ENCODE data around the gene PUS1.
"Not testable (repeated sequence)": the region's sequence is repeated elsewhere in the genome, so short reads cannot be mapped to it uniquely, and the experiment has no call there.

The PUS1 gene

DNA sequence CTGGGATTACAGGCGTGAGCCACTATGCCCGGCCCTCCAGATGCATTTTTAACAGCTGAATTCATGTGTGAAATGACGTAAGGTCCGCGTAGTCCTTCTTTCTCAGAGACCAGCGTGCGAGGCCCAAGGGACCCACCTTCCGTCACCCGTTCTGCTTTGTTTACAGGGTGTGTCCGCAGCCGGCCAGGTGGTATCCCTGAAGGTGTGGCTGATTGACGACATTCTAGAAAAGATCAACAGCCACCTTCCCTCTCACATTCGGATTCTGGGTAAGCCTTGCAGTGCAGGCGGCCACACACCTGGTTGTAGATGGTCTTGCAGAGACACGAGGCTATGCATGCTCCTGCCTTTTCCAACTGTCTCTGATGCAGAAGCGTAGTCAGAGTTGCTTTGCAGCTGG is 9.9 kb downstream of the PUS1 start:
- DNase-seq (ENCODE audit: low spot score) = no peak

- no peak for DNase-seq (ENCODE audit: low spot score)
Measured at GRCh38 chr12:131940141-131940547, 11.1 kb downstream of the PUS1 start.

- DNase-seq (ENCODE audit: low spot score) = no peak
Measured at GRCh38 chr12:131941116-131941986, 12.3 kb downstream of the PUS1 start.

GRCh38 chr12:131941987-131942341 is 12.9 kb downstream of the PUS1 start:
- no peak for DNase-seq (ENCODE audit: low spot score)

GRCh38 chr12:131942671-131943070 is 13.6 kb downstream of the PUS1 start:
- DNase-seq (ENCODE audit: low spot score) = no peak

DNA sequence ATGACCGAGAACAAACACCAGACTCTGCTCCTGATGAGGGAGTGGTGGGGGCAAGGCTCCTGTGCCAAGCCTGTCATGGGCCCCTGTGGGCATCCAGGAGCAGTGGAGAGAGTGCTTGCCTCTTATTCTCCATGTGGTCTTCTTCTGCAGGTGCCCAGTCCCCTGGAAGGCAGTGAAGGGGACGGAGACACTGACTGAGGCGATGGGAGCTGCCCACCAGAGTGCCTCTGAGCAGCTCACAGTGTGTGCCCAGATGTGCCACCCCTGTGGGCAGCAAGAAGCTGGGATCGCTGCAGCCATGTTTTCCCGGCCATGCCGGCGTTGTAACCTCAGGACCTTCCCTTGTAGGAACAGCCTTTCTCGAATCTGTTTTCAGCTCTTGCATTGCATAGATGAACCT is 14.3 kb downstream of the PUS1 start:
- no peak for DNase-seq (ENCODE audit: low spot score)

GRCh38 chr12:131943876-131944275 is 14.8 kb downstream of the PUS1 start:
- DNase-seq (ENCODE audit: low spot score) = no peak

DNA sequence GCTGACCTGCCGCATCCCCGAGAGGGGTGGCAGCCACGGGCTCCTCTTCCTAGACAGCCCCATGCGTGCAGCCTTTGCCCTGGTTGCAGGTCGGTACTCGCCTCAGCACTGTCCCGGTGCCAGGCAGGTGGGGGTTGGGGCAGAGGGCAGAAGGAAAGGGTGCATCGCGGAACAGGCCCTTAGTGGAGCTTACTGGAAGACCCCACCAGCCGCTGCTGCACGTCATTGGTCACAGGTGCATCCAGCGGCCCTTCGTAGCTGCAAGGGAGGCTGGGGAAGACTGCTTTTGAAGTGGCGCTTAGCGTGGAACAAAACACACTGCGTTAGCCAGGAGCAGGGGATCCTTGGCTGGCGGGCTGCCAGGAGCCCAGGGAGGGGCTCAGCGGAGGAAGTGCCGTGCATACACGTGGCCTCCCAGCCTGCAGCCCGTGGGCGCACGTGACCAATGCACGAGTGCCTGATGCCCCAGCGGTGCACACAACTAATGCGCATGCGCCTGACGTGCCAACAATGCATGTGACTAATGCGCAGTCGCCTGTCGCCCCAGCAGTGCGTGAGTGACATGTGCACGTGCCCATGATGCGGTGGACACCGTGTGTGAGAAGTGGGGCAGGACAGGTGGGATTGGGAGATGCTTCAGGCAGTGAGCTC is 15.7 kb downstream of the PUS1 start:
- DNase-seq (ENCODE audit: low spot score) = no peak

- no peak for DNase-seq (ENCODE audit: low spot score)
Measured at GRCh38 chr12:131946757-131947156, 17.7 kb downstream of the PUS1 start.

- DNase-seq (ENCODE audit: low spot score) = no peak
Measured at GRCh38 chr12:131947482-131948027, 18.5 kb downstream of the PUS1 start.

- DNase-seq (ENCODE audit: low spot score) = no peak
Measured at GRCh38 chr12:131948166-131948712, 19.2 kb downstream of the PUS1 start.

GRCh38 chr12:131948713-131949430 is 19.8 kb downstream of the PUS1 start:
- not testable (repeated sequence) for DNase-seq (ENCODE audit: low spot score)

DNA sequence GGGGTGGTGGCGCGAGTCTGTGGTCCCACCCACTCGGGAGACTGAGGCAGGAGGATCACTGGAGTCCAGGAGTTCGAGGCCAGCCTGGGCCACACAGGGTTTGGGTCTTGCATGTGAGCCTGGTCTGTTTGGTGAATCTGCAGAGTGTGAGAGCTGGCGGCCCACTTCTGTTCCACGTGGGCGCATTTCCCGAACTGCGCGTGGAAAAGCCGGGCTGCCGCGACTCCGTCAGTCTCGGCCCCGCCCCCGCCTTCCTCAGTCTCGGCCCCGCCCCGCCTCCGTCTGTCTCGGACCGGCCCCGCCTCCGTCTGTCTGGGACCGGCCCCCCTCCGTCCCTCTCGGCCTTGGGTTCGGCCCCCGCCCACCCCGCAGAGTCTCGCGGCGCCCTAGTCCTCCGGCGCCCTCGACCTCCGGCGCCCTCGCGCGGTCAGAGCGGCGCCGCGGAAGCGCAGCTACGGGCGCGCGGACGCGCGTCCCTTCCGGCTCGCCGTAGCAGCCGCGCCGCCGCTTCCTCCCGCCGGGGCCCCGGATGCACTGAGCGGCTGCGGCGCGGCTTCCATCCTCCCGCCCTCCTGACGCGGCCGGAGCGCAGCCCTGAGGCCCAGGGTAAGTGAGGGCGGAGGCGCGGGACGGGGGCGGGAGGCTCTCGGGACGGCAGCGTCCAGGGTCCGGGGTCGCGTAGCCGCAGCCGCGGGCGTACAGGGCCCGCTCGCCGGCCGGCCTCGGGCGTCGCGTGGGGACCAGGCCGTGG is 20.5 kb downstream of the PUS1 start, which contains the start of gene EP400:
Gene EP400, plus strand, starts transcription at position 512 of the 751 bp plus-strand sequence. CDS start 10,678 bp downstream, outside the sequence.
- DNase-seq (ENCODE audit: low spot score) = peak; percentile 98

DNA sequence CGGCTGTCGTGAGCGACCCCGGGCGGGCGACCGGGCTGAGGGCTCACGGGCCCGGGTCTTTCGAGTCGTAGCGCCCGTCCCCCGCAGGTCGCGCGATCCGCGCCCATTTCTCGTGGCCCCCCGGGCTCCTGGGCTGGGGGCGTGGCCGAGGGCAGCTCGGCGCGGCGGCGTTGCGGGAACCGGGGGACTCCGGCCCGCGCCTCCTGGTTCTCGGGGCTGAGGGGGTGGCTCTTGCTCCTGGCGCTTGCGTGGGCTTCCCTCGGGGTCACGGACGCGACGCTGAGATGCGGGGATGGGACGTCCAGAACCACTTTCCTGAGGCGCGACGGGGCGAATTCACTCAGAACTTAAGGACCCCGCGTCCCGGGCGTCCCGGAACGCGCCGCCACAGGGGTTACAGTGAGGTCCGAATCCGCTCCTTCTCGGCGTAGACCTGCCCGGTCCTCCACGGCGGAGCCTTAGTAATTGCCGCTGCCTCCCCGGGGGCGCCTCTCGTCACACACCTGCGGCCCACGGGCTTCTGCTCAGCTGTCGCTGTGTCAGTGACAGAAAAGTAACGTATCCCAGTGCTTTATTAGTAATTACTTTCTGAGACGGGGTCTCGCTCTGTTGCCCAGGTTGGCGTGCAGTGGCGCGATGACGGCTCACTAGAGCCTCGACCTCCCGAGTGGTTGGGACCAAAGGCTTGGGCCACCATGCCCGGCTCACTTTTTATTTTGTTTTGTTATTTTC is 21.3 kb downstream of the PUS1 start:
- DNase-seq (ENCODE audit: low spot score) = peak; percentile 35

DNA sequence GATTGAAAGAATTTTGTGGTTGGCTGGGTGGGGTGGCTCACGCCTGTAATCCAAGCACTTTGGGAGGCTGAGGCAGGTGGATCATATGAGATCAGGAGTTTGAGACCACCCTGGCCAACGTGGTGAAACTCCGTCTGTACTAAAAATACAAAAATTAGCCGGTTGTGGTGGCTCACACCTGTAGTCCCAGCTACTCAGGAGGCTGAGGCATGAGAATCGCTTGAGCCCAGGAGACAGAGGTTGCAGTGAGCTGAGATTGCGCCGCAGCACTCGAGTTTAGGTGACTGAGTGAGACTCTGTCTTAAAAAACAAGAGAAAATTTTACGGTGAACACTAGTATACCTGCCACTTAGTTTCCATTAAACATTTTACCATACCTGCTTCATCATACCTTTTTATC is 24.7 kb downstream of the PUS1 start:
- DNase-seq (ENCODE audit: low spot score) = not testable (repeated sequence)

GRCh38 chr12:131954460-131954859 is 25.4 kb downstream of the PUS1 start:
- not testable (repeated sequence) for DNase-seq (ENCODE audit: low spot score)

DNA sequence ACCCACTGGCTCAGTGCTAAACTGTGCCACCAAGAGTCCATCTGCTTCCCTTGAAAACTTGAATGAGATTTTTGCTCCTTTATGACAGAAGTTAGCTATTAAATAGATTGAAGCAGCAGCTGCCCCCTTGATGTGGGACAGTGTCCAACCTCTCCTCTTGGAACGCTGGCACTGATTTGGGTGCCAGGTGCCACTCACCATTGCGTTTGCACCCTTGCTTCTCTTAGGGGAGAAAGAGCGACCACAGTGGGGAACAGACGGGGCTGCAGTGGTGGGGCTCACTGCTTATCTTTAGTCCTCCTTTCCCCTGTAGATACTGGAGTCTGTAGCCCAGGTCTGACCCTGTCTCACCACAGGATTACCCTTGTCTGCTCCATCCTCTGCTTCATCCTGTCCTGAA is 30.0 kb downstream of the PUS1 start:
- no peak for DNase-seq (ENCODE audit: low spot score)

DNA sequence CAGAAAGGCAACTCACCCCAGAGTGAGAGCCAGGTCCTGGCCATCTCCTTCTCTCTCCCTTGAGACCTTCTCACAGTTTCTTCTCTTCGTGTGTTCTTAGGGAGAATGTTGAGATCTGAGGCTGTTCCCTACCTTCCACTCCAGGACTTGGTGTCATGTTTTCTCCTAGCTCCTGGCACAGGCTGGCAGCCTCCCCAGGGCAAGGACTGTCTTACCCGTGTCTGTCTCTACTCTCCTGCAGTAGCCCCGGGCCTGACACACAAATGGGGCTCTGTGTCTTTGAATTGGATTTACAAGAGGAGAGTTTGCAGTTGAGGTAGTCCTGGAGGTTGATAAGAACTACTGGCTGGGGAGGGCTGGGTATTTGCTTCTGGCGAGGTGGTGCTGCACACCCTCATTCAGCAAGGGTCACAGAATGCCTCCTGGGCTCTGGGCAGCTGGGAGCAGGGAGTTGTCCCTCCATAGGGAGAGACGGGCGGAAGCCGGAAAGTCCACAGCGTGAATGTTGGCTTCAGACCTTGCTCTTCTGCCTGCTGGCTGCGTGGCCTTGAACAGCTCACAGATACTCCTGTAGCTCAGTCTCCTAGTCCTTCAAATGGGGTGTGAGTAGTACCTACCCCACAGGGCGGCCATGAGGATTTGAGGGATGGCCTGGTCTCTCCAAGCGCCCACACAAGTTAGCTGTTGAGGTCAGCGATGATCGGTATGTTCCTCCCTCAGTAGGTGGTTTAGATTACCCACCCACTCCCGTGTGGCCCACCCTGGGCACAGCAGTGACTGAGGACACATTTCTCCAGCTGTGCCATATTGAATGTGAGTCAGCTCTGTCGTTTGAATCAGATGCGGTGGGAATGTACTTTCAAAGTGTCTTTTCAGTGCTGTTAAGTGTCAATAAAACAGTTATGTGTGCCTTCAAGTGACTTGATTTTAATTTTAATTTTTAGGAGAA is 30.8 kb downstream of the PUS1 start:
- DNase-seq (ENCODE audit: low spot score) = no peak

DNA sequence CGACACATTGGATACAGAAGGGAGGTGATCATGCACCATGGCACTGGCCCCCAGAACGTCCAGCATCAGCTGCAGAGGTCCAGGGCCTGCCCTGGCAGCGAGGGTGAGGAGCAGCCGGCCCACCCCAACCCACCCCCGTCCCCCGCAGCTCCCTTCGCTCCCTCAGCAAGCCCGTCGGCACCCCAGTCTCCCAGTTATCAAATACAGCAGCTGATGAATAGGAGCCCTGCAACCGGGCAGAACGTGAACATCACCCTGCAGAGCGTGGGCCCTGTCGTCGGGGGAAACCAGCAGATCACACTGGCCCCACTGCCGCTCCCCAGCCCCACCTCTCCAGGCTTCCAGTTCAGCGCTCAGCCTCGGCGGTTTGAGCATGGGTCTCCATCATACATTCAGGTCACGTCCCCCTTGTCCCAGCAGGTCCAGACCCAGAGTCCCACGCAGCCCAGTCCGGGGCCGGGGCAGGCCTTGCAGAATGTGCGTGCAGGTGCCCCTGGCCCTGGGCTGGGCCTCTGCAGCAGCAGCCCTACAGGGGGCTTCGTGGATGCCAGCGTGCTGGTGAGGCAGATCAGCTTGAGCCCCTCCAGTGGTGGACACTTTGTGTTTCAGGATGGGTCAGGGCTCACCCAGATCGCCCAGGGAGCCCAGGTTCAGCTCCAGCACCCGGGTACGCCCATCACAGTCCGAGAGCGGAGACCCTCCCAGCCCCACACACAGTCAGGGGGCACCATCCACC is 31.7 kb downstream of the PUS1 start:
- DNase-seq (ENCODE audit: low spot score) = not testable (repeated sequence)
